ENCODE results near the gene PFKP.

GRCh38 chr10:3097160-3097559 lies 29.8 kb downstream of the PFKP start:
- TF ChIP-seq EZH2 (IDR thresholded peaks at IDR 0.05), result no peak
- no peak for TF ChIP-seq CTCF (IDR thresholded peaks at IDR 0.05)

Measured in neural progenitor cell (in vitro differentiated cells).